SHP77 (cell line): ENCODE data around the gene ALG8.

Experiments
- DNase-seq, 2 experiments: peaks; one replicate each; lab custom pipeline; 2025; lab: John Stamatoyannopoulos, UW

ALG8 gene

DNA sequence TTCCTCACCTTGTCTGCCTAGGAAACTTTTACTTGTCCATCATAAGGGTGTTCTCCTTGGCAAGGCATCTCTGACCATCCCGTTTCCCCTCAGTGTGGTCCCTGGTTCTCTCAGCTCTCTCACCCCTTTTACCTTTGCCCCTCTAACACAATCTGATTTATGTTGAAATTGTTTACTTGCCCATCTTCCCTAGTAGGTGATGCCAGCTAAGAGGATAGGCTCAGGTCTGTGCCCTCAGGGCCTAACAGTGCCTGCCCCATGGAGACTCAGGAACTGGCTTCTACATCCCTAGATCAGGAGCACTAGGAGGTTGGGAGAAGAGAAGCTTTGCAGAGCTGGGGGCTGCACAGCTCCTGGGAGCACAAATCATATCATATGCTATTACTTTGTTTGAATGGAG is 21.1 kb upstream of the ALG8 start:
- no peak for DNase-seq

DNA sequence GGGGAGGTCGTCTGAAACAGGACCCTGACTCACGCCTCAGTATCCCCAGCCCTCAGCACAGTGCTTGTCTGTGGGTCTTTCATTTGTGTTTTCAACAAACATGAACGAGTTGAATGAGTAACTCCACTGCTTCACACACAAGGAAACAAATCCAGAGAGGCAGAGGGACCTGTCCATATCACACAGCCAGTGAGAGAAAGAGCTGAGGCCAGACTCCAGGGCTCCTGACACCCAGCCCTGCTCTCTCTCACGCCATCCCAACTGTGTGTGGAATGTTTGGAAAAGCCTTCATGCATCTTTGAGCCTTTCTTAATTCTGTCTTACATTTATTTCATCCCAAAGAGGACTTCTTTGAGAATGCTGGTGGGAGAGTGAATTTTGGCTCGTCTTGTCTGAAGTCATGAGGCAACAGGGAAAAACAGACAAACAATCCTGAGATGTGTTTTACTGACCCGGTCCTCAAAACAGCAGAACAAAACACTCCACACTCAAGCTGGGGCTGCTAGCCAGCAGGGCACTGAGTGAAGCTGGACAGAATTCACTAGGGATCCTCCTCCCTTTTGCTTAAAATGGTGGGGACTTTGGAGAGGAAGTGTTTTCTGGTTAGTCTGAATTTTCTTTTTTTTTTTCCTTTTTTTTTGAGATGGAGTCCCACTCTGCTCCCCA is 19.7 kb upstream of the ALG8 start:
- DNase-seq, result no peak

DNA sequence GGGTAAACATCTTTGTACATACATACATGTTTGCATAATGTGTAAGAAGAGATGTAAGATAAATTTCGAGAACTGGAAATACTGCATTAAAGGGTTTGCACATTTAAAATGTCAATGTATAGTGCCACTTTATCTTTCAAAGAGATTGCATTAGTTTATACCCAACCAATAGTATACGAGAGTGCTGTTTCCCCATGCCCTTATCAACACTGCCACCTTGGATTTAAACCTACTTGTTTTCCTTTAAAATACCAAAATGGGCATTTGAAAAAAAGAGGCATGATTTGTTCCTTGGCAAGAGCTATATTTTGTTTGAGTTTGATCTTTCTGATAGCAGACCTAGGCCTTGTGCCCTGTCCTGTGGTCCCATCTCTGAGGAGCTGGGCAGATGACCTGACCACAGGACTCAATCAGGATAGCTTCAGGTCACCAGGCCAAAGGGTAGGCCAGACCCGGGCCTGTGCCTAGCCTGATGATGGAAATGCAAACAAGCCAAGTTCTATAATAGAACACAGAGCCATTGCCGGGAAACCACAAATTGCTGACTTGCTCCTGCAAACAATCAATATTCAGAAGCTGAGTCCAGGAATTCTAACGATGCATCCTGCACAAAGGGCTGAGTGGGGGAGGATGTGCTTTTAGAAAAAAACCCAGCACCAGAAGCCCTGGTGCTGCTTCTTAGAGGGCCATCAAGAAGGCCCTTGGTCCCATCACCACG is 16.9 kb upstream of the ALG8 start:
- DNase-seq, result no peak

DNA sequence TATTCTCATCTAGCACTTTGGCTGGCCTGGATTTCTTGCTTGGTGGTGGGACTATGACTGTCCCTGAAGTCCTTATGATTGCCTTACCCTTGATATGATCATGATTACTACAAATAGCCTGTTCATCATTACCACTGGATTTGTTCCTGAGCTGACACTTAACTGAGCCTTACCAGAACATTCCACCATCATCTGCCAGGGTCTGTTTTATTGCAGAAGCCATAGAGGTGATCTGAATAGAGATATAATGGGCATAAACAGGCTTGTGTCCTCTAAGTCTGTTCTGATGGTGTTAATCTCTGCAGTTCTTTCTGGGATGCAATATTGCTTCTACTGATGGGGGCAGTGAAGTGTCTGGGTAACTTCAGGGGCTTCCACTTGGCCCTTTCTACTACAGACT is 12.4 kb upstream of the ALG8 start:
- DNase-seq, result no peak

DNA sequence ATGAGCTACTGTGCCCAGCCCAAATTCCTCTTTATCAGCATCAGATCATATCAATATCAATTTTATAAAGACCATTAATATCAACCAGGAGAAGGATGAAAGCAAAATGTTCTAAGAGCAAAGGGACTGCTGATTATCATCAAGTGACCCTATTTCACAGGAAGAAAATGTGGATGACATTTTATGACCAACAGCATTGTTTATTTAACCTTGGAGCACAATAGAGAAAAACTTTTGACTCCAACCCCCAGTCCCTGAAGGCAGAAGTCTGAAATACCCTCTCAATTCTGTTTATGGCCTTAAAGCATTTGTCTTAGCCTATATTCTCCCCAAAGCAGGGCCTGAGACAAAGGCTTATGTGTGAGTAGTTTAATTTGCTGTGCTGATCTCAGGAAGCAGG is 11.3 kb upstream of the ALG8 start:
- no peak for DNase-seq

DNA sequence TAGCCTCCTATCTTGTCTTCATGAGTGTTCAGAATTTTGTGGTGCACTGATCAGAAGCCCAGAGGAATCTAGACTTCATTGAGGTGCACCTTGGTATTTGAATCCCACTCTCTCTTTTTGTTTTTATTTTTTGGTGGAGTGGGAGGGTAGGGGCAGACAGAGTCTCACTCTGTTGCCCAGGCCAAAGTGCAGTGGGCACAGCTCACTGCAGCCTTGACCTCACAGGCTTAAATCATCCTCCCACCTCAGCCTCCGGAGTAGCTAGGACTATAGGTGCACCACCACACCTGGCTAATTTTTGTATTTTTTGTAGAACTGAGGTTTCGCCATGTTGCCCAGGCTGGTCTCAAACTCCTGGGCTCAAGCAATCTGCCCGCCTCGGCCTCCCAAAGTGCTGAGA is 10.9 kb upstream of the ALG8 start:
- DNase-seq, result no peak

DNA sequence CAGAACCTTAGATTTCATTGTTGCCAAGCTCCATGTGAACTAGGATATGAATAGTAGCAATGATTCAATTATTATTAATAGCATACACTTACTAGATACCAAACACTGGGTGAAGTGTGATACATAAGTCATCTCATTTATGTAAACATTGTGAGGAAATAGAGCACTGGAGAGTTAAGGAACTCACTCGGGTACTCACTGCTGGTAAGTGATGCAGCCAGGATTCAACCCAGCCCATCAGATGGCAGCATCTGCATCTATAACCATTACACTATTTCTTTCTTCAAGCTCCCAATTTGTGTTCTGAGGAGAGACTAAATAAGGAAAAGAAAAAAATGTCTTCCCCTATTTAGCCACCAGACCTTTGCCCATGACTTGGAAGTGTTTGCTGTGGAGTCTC is 10.2 kb upstream of the ALG8 start:
- DNase-seq, result no peak

DNA sequence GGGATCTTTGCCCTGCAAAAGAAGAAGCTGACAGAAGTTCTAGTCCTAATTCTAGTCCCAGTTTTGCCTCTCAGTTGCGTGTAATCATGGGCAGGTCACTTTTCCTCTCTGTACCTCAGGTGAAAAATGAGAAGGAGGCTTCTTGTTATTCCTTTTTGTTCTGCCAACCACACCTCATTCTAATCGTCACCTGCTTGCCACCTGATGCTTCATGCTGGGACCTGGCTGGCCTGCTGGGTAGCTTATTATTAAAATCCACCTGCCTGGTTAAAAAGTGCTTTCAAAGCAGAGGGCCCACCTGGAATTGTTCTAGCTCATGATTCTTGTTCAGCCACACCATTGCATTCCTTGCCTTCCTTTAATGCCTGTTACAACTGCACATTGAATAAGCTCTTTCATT is 8.4 kb upstream of the ALG8 start:
- DNase-seq, result no peak

DNA sequence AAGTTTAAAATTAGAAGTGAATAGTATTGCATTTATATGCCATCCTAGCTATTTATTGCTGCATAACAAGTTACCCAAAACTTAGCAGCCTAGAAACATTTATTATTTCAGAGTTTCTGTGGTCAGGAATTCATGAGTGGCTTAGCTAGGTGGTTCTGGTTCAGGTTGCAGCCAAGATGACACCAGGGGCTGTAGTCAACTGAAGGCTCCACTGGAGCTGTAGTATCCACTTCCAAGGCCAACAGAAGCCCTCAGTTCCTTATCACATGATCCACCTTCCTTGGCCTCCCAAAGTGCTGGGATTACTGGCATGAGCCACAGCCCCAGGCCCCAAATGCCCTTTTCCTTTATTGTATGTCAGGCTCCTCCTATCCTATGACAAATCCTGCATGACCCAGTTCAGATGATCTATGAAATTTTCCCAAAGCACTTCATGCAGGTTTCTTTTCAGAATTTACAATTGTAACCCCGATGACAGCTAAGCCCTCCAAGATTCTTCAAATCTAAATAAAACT is 6.1 kb upstream of the ALG8 start:
- no peak for DNase-seq

DNA sequence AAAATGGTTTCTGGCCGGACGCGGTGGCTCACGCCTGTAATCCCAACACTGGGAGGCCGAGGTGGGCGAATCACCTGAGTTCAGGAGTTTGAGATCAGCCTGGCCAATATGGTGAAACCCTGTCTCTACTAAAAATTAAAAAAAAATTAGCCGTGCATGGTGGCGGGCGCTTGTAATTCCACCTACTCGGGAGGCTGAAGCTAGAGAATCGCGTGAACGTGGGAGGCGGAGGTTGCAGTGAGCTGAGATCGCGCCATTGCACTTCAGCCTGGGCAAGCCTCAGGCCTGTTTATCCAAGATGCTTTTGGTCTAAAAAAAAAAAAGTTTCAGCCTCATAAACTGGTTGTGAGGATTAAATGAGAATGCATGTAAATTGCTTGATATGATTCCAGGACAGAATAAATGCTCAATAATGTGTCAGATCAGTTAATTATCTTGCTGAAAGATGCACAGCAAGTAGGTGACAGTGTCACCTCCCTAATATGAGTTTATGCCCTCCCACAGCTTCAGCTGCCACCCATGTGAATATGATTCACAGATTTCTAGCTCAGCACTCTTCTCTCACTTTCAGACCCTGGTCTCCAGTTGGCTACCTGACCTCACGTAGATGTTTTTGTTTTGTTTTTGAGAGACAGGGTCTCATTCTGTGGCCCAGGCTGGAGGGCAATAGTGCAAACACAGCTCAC is 1.1 kb upstream of the ALG8 start:
- no peak for DNase-seq

DNA sequence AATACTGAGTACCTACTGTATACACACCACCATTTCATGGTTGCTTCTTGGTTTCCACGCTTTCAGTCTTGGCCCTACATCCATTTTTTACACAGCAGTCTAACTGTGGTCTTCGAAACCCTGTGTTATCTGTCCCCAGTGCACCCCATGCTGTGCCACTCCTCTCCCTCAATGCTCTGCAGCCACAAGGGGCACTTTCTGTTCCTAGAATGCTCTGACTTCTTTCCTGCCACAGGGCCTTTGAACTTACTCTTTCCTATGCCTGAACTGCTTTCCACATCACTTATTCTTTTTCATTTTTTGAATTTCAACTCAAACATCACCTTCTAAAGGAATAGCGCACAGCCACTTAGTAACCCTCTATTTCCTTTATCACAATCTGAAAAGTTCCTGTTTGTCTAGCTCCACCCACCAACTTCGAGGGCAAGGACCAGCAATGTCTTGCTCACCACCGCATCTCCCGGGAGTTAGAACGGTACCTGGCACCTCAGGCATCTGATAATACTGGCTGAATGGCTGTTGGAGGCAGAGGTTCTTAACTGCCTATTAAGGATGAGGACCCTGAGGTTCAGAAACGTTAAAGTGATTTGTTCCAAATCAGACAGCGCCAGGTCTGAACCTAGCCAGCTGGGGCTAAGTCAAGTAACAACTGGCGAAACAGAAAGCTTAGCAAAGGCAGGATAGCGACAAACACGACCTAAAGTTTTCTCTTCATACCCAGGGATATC is 568 bp downstream of the ALG8 start:
- no peak for DNase-seq

DNA sequence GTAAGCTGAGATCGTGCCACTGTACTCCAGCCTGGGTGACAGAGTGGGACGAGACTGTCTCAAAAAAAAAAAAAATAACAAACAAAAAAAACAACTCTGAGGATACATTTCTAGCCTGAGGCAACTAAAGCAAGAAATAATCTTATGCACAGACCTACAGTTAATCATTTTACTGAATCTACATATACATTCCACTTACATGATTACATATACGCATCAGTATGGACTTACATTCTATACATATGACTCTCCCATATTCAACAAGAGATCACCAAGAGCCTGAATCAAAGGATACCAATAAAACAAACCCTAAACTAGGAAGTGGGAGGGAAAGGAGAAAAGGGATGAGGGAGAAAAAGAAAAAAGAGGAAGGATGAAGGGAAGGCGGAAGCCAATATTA is 1.1 kb downstream of the ALG8 start:
- no peak for DNase-seq

DNA sequence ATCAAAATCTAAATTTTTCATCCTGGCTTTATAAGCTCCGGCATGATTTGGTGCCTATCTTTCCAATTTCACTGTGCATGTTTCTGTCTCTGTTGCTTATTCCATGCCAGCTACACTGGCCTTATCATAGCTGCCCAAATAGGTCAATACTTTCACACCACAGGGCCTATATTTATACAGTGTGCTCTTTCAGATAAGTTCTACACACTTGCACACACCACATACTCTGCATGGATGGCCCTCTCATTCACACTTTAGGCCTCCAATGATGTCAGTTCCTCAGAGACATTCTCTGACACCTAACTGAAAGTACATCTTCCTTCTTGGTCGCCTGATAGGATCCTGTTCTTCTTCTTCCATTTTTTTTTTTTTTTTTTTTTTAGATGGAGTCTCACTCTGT is 7.0 kb downstream of the ALG8 start:
- DNase-seq, result no peak

DNA sequence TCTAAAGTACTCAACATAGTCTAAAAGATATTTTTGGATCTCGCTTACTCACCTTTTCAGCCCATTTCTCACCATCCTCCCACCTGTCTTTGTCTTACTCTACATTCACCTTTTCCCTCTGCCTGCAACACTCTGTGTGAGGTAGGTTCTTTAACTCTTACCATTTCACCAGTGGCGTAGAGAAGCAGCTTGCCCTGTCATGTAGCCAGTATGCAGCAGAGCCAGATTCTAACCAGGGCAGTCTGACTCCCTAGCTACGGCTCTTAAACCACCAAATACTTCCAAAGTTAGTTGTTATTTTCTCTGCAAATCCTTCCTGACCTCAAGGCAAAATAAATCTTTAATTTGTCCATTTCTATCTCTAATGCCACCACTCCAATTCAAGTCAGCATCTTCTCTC is 7.5 kb downstream of the ALG8 start:
- DNase-seq, result no peak

DNA sequence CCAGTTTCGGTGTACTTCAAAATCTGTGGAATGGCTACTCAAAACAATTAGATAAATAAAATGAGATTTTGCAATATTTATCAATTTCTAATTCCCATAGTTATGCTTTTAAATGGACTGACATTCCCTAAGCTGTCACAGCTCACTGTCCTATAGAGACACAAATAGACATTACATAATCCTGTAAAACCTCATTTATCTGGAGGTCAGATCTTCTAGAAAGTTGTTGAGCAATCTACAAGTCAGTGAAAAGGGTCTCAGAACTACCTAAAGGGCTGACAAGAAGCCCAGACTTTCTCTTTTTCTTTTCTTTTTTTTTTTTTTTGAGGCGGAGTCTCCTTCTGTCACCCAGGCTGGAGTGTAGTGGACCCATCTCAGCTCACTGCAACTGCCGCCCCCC is 12.0 kb downstream of the ALG8 start:
- no peak for DNase-seq

DNA sequence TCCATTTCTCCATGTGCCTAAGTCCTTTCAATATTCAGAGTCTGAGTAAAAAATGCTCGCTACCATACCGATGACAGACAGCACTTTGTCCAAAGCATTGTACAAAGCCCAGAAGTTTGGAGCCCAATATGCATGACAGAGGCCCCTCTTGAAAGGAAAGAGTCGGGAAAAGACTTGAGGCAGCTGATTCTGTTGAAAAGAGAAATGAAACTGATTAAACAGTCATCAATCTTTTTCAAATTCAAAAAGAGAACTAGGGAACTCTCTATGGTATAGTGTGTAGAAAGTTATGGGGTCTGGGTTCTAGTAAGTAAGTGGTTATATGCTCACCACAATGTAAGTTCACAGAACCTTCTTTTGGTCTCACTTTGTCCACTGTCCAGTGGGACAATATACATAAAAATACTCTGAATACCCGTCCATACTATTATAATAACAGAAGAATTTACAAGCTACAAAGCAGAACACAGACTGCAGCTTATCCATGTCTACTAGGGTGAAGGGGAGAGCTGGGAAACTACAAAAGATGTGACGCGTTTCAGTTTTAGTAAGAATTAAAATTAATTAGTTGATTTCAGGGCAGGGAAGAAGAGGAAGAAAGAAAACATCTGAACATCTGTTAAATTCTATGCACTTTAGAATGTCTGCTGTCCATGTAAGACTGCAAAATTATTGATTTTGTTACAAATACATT is 26.7 kb downstream of the ALG8 start:
- no peak for DNase-seq

DNA sequence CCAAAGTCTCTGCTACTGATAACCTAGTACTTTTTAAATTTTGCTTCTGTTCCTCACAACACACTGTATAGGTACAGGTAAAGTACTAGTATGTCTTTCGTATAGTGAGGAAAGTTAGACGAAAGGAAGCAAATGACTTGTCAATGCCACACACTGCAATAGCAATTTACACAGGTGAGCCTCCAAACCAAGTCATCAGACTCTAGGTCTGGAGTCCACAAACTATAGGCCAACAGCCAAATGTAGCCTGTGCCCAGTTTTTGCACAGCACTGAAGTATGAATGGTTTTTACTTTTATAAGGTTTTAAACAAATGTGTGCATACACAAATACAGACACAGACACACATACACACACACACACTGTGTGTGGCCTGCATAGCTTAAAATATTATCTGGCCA is 28.1 kb downstream of the ALG8 start:
- no peak for DNase-seq

DNA sequence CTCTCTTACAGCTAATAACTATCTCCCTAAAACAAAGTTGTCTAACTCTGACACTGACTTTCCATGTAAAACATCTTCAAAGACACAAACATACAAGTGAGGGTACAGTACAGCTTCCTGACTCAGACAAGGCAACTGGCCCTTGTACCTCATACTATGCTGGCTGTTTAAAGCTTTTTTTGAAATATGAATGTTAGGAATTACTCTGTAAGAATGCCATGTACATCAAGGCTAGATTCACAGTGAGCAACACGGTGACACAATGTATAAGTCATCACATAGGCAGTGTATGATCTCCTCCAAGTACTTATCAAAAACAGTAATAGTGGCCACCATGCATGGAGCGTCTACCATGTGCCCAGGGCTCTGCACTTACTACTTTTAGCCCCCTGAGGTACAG is 28.6 kb downstream of the ALG8 start:
- DNase-seq, result no peak

DNA sequence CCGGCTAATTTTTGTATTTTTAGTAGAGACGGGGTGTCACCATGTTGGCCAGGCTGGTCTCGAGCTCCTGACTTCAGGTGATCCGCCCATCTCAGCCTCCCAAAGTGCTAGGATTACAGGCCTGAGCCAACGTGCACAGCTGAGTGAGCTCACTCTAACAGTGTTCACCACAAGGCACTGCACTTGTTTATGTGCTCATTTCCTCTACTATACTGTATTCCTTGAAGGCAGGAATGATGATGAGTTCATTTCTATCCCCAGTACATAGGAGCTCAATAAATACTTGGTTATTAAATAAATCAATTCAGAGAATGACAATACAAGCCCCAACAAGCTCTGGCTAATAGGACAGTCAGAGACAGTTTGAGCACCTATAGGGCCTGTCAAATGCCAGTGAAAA is 29.1 kb downstream of the ALG8 start:
- no peak for DNase-seq

DNA sequence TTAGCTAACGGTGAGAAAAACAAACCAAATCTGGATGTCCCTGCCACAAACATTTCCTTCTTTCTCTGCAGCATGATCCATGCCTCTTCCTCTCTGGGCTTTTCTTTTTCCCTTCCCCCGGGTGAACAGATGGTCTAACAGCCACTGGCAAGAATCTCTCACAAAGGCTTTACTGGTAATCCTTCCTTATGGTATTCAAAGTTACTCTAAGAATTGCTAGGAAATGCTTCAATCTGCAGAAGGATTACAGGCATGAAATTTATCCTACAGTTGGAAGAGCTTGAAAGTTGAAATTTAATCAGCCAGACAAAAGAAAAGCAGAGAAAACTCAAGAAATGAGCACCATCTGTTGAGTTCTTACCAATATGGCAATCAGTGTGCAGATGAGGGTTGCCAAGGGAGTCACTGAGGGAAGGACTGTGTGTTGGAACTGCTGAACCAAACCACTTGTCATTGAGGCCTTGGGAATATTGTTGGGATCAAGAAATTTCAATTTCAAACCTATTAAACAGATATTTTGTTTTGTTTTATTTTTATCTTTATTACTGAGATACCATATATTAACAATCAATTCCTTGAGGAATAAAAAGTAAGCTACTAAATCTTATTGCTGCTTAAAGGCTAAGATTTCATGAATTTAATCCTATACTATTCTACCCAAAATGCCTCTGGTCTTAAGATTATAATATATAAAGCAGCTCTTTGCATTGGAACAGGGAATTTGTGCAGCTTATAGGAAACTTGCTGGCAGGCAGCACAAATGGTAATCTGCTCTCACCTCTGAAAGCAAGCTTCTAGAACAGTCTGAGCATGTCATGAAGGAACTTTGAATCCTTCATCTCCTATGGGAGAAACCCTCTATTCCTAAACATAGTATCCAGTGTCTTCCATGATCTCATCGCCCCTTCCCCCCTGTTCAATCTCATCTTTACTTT is 30.1 kb downstream of the ALG8 start:
- no peak for DNase-seq
